ENCODE results near the gene CLP1. TPM values are rescaled to one million over a fixed set of nuclear protein-coding genes. Genes with fewer than 3 reads are reported as not detected.

The CLP1 gene
- polyA plus RNA-seq (ENCODE audit: insufficient read length in 4 of 4): 10 to 100 TPM; 12.0 to 17.2 (median 16.5) TPM

- peak; percentile 97 to 99 (median 98) for DNase-seq (ENCODE audit: low read depth in 4 of 4, low spot score in 3 of 4)
Measured at GRCh38 chr11:57657194-57658022, at the start of gene CLP1. Gene CLP1 (plus strand): TSS chr11:57657762. CDS start chr11:57659477, 1,715 bp downstream.

GRCh38 chr11:57610170-57610569 lies 47.4 kb upstream of the CLP1 start:
- no peak for DNase-seq (ENCODE audit: low read depth in 4 of 4, low spot score in 3 of 4)

- DNase-seq (ENCODE audit: low read depth in 4 of 4, low spot score in 3 of 4): no peak
Measured at GRCh38 chr11:57614234-57614772, 43.3 kb upstream of the CLP1 start.

- no peak for DNase-seq (ENCODE audit: low read depth in 4 of 4, low spot score in 3 of 4)
Measured at GRCh38 chr11:57615308-57615707, 42.3 kb upstream of the CLP1 start.

GRCh38 chr11:57616595-57616994 lies 41.0 kb upstream of the CLP1 start:
- no peak for DNase-seq (ENCODE audit: low read depth in 4 of 4, low spot score in 3 of 4)

GRCh38 chr11:57618438-57618837 lies 39.1 kb upstream of the CLP1 start:
- no peak for DNase-seq (ENCODE audit: low read depth in 4 of 4, low spot score in 3 of 4)

- DNase-seq (ENCODE audit: low read depth in 4 of 4, low spot score in 3 of 4): no peak
Measured at GRCh38 chr11:57619331-57619730, 38.2 kb upstream of the CLP1 start.

- no peak for DNase-seq (ENCODE audit: low read depth in 4 of 4, low spot score in 3 of 4)
Measured at GRCh38 chr11:57620467-57620866, 37.1 kb upstream of the CLP1 start.

GRCh38 chr11:57622263-57622662 lies 35.3 kb upstream of the CLP1 start:
- no peak for DNase-seq (ENCODE audit: low read depth in 4 of 4, low spot score in 3 of 4)

GRCh38 chr11:57624864-57625263 lies 32.7 kb upstream of the CLP1 start:
- DNase-seq (ENCODE audit: low read depth in 4 of 4, low spot score in 3 of 4): no peak

- DNase-seq (ENCODE audit: low read depth in 4 of 4, low spot score in 3 of 4): no peak
Measured at GRCh38 chr11:57626895-57627294, 30.7 kb upstream of the CLP1 start.

GRCh38 chr11:57630171-57630570 lies 27.4 kb upstream of the CLP1 start:
- DNase-seq (ENCODE audit: low read depth in 4 of 4, low spot score in 3 of 4): no peak

GRCh38 chr11:57632116-57632515 lies 25.4 kb upstream of the CLP1 start:
- no peak for DNase-seq (ENCODE audit: low read depth in 4 of 4, low spot score in 3 of 4)

GRCh38 chr11:57633394-57634070 lies 24.0 kb upstream of the CLP1 start:
- no peak for DNase-seq (ENCODE audit: low read depth in 4 of 4, low spot score in 3 of 4)

- DNase-seq (ENCODE audit: low read depth in 4 of 4, low spot score in 3 of 4): no peak
Measured at GRCh38 chr11:57634311-57634710, 23.3 kb upstream of the CLP1 start.

- no peak for DNase-seq (ENCODE audit: low read depth in 4 of 4, low spot score in 3 of 4)
Measured at GRCh38 chr11:57635246-57635645, 22.3 kb upstream of the CLP1 start.

- no peak for DNase-seq (ENCODE audit: low read depth in 4 of 4, low spot score in 3 of 4)
Measured at GRCh38 chr11:57637626-57638004, 19.9 kb upstream of the CLP1 start.

- peak; percentile 81 to 90 (median 83) for DNase-seq (ENCODE audit: low read depth in 4 of 4, low spot score in 3 of 4)
Measured at GRCh38 chr11:57638005-57638781, 19.4 kb upstream of the CLP1 start.

- DNase-seq (ENCODE audit: low read depth in 4 of 4, low spot score in 3 of 4): no peak
Measured at GRCh38 chr11:57638811-57639320, 18.7 kb upstream of the CLP1 start.

- DNase-seq (ENCODE audit: low read depth in 4 of 4, low spot score in 3 of 4): peak; percentile 81 to 93 (median 88)
Measured at GRCh38 chr11:57639321-57640067, 18.1 kb upstream of the CLP1 start.

All from left renal pelvis (tissue), 4 donors.